ELF-1 (cell line): ENCODE measurements around the gene ATP6V0C.
"Not testable (repeated sequence)": the region's sequence is repeated elsewhere in the genome, so short reads cannot be mapped to it uniquely, and the experiment has no call there.

Experiments
- DNase-seq: peaks from one replicate; pipeline ENCODE4 v3.0.0-alpha.2; 2016; ENCODE audit warnings: low read depth, low spot score

ATP6V0C gene

DNA sequence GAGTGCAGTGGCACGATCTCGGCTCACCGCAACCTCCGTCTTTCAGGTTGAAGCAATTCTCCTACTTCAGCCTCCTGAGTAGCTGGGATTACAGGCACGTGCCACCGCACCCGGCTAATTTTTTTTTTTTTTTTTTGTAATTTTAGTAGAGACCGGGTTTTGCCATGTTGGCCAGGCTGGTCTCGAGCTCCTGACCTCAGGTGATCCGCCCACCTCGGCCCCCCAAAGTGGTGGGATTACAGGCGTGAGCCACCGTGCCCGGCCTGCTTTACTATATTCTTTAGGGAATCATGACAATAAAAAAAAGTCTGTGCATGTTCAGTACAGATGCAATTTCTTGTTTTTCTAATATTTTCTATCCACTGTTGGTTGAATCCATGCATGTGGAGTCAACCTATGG is 30.0 kb downstream of the ATP6V0C start:
- not testable (repeated sequence) for DNase-seq

DNA sequence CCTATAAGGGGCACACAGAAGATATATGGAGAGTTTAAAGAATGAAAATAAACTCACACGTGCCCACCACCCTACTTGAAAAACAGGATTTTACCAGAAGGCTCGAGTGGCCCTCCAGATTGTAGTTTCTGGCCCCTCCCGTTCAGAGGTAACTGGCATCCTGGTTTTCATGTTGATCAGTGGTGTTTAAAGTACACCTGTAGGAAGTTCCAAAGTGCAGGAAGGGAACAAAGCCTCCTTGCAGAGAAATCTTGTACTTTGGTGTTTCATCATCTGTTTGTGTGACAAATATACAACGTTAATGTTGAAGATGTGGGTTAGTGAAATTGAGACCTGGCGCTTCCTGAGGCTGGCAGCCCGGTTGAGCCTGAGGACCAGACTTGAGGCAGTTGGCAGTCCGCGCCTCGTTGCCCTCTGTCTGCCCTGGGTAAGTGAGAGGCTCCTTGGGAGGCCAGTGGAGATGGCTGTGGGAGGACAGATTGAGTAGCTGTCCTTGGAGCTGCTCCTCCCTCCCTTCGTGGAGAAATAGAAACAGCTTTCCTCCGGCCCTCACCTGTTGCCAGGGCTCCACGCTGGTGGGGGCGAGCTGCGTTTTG is 36.6 kb downstream of the ATP6V0C start:
- not testable (repeated sequence) for DNase-seq

DNA sequence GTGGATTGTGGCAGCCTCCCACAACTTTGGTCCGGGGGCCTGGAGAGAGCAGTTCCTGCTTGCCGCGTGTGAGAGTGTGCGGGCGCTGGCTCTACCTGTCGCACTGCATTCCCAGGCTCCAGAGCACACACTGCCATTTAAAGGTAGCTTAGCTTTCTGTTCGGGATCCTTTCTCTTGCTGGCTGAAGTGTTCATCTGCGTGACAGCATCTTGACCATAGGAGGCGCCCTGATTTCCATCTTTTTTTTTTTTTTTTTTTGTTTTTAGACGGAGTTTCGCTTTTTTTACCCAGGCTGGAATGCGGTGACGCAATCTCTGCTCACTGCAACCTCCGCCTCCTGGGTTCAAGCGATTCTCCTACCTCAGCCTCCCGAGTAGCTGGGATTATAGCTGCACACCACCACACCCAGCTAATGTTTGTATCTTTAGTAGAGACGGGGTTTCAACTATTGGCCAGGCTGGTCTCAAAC is 37.7 kb downstream of the ATP6V0C start:
- DNase-seq: peak; percentile 84

DNA sequence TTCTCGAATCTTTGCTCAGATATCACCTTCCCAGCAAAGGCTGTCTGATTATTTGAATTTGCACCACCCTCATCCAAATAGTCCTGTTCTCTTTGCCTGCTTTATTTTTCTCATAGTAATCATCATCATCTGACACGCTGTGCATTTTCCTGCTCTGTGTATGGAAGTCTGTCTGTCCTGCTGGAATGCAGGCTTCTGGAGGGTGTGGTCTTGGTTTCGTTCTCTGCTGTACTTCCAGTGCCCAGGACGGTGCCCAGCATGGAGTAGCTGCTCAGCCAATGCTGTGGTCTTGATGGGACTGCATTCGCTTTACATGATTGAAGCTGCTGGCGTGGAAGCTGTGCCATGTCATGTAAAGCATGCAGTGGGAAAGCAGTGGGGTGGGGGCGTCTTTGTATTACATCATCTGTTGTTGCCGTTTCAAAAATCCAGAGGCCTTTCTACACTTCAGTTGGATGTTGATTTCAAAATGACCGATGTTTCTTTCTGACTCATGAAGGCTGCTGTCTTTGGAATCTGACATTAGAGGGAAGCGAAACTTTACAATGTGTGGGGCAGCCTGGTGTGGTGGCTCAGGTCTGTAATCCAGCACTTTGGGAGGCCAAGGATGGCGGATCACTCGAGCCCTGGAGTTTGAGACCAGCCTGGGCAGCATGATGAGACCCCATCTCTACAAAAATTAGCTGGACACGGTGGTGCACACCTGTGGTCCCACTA is 41.1 kb downstream of the ATP6V0C start:
- not testable (repeated sequence) for DNase-seq

DNA sequence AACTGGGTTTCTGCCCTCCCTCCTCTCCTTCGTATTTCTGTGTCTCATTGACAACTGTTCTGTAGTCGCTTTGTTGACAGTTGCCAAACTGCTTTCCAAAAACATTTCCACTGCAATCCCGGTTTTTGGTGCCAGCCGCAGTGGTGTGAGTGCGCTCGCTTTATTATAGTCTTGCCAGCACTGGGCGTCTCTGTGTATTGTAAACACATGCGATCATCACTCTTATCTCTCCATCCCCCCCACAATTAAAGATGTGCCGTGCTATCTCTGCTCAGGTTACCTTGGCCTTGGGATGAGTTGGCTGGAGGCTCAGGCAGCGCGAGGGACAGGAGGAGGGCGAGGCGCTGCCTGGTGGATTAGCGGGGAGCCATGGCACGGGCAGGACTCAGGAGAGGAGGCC is 43.4 kb downstream of the ATP6V0C start:
- DNase-seq: not testable (repeated sequence)

DNA sequence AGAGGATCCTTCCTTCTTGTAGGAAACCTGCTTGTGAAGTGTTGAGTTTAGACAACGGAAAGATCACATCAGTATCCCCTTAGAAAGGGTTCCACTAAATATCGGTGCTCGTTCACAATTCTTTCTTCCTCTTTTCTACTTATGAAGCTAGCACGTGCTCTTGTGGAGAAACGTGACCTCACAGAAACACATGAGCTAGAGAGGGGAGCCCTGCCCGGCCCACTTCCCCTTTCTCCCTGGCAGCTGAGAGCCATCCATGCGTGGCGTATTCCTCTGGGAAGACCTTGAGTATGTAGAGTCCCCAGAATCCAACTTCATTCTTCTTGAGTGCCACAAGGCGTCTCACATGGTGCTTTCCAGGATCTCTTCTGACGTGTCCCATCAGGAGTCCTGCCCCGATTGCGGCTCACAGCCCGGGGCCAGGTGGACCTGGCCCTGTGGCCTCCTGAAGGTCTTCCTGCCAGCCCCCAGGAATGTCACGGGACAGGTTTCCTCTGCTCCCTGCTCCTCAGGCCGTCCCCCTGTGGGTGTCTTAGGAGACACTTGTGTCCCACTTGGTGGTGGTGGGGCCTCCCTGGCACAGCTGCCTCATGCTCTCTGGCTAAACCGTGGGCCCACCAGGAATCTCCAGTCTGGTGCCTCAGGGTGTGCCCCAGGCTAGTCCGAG is 46.5 kb downstream of the ATP6V0C start:
- DNase-seq: not testable (repeated sequence)

DNA sequence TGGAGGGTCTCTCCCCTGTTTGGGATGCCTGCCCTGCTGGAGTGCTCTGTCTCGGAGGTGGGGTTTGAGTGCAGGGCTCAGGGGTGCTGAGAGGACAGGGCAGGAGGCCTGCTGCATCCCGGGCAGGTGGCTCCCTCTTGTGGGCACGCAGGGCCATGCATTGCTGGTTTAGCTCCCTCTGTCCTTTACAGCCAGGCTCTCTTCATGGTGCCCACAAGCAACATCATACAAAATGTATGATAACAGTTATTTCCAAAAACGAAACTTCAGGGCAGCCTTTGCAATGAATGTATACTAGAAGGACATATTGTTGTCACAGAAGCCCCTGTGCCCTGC is 47.0 kb downstream of the ATP6V0C start:
- not testable (repeated sequence) for DNase-seq

DNA sequence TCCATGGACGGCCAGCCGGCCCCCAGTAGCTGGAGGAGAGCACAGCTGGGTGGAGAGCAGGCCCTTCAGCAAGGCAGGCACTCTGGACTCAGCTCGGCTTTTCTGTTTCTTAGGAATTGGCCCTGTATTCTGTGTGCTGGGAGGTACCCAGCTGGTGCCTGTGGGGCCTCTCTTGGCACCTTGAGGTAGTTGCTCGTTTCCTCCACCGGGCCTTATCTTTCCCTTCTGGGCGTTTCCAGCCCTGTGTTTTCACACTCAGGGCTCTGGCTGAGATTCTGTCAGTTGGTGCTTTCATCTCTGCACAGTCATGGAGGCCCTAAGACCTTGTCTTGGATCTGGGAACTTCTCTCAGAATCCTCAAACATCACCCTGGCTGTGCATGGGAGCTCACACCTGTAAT is 53.8 kb downstream of the ATP6V0C start:
- DNase-seq: not testable (repeated sequence)

DNA sequence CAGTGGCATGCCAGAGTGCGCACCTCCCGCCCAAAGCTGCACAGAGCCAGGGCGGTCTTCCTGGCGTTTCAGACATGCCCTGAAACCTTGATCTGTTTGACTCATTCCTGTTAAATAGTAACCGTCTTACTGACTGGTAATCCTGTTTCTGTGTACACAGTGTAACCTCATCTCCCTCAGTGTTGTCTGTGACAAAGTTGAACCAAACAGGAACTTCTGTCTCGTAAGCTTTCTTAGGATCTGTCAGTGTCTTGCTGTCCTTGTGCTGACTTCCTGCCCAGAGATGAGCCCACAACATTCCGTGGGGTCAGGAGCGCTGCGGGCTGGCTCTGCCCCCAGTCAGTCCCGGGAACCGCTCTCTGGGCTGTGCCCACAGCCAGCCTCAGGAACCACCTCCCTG is 54.8 kb downstream of the ATP6V0C start:
- not testable (repeated sequence) for DNase-seq
